ENCODE data around the gene MRPL37.
A peak's percentile ranks its signal among the peaks of the same experiment; 100 is the strongest.

The MRPL37 gene

DNA sequence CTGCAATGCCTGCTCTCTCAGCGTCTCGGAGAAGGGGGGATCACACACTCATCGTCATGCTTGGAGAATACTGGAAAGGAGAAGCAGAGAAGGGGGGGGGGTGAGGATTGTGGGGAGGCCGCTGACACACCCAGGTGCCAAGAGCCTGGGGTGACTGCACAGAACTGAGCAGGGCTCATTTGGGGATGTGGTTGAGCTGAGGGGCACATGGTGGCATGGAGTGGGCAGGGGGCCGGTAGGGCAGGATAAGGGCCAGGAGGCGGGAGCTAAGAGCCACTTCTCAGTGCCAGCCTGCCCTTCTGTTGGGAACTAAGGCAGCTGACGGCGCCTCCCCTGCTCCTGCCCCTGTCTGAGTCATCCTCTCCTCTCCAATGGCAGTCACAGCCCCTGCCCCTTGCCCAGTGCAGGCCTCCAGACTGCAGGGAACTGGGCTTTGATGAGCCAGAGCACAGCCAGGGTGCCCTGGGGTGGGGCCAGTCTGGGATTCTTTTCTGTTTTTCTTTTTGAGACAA lies 27.2 kb downstream of the MRPL37 start (continued):
- TF ChIP-seq ZNF404 (tag by site-specific recombination; IDR thresholded peaks at IDR 0.05), result no peak
- TF ChIP-seq IKZF3 (tag by site-specific recombination; IDR thresholded peaks at IDR 0.05), result no peak
- TF ChIP-seq, protein P1, sequence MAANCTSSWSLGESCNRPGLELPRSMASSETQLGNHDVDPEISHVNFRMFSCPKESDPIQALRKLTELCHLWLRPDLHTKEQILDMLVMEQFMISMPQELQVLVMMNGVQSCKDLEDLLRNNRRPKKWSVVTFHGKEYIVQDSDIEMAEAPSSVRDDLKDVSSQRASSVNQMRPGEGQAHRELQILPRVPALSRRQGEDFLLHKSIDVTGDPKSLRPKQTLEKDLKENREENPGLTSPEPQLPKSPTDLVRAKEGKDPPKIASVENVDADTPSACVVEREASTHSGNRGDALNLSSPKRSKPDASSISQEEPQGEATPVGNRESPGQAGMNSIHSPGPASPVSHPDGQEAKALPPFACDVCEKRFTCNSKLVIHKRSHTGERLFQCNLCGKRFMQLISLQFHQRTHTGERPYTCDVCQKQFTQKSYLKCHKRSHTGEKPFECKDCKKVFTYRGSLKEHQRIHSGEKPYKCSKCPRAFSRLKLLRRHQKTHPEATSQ (tag by site-specific recombination; IDR thresholded peaks at IDR 0.05), result no peak
- no peak for TF ChIP-seq ZNF146 (tag by site-specific recombination; IDR thresholded peaks at IDR 0.05)
- TF ChIP-seq, protein P2, sequence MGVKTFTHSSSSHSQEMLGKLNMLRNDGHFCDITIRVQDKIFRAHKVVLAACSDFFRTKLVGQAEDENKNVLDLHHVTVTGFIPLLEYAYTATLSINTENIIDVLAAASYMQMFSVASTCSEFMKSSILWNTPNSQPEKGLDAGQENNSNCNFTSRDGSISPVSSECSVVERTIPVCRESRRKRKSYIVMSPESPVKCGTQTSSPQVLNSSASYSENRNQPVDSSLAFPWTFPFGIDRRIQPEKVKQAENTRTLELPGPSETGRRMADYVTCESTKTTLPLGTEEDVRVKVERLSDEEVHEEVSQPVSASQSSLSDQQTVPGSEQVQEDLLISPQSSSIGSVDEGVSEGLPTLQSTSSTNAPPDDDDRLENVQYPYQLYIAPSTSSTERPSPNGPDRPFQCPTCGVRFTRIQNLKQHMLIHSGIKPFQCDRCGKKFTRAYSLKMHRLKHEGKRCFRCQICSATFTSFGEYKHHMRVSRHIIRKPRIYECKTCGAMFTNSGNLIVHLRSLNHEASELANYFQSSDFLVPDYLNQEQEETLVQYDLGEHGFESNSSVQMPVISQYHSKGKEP (tag by site-specific recombination; IDR thresholded peaks at IDR 0.05), result no peak
- TF ChIP-seq, protein P3, sequence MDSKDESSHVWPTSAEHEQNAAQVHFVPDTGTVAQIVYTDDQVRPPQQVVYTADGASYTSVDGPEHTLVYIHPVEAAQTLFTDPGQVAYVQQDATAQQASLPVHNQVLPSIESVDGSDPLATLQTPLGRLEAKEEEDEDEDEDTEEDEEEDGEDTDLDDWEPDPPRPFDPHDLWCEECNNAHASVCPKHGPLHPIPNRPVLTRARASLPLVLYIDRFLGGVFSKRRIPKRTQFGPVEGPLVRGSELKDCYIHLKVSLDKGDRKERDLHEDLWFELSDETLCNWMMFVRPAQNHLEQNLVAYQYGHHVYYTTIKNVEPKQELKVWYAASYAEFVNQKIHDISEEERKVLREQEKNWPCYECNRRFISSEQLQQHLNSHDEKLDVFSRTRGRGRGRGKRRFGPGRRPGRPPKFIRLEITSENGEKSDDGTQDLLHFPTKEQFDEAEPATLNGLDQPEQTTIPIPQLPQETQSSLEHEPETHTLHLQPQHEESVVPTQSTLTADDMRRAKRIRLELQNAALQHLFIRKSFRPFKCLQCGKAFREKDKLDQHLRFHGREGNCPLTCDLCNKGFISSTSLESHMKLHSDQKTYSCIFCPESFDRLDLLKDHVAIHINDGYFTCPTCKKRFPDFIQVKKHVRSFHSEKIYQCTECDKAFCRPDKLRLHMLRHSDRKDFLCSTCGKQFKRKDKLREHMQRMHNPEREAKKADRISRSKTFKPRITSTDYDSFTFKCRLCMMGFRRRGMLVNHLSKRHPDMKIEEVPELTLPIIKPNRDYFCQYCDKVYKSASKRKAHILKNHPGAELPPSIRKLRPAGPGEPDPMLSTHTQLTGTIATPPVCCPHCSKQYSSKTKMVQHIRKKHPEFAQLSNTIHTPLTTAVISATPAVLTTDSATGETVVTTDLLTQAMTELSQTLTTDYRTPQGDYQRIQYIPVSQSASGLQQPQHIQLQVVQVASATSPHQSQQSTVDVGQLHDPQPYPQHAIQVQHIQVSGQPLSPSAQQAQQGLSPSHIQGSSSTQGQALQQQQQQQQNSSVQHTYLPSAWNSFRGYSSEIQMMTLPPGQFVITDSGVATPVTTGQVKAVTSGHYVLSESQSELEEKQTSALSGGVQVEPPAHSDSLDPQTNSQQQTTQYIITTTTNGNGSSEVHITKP (tag by site-specific recombination; IDR thresholded peaks at IDR 0.05), result no peak
- no peak for TF ChIP-seq ZNF785 (tag by site-specific recombination; IDR thresholded peaks at IDR 0.05)
- no peak for TF ChIP-seq ZNF521 (tag by site-specific recombination; IDR thresholded peaks at IDR 0.05)
- no peak for TF ChIP-seq ZFP41 (tag by site-specific recombination; IDR thresholded peaks at IDR 0.05; ENCODE audit: borderline replicate concordance)
- TF ChIP-seq ZNF654 (tag by site-specific recombination; IDR thresholded peaks at IDR 0.05; ENCODE audit: low read depth), result no peak
- TF ChIP-seq ZXDB (tag by site-specific recombination; IDR thresholded peaks at IDR 0.05), result 0 out of 2 replicates have a peak, but pooled peaks have one; percentile 46
- 0 out of 2 replicates have a peak, but pooled peaks have one; percentile 61 for TF ChIP-seq ZNF692 (tag by site-specific recombination; IDR thresholded peaks at IDR 0.05)
- no peak for TF ChIP-seq MZF1 (tag by site-specific recombination; IDR thresholded peaks at IDR 0.05; ENCODE audit: borderline replicate concordance)
- TF ChIP-seq ATF2 (tag by site-specific recombination; IDR thresholded peaks at IDR 0.05; ENCODE audit: low read depth), result no peak
- no peak for TF ChIP-seq HOXD13 (CRISPR knock-in tag; IDR thresholded peaks at IDR 0.05; ENCODE audit: borderline replicate concordance)
- TF ChIP-seq, protein P4, sequence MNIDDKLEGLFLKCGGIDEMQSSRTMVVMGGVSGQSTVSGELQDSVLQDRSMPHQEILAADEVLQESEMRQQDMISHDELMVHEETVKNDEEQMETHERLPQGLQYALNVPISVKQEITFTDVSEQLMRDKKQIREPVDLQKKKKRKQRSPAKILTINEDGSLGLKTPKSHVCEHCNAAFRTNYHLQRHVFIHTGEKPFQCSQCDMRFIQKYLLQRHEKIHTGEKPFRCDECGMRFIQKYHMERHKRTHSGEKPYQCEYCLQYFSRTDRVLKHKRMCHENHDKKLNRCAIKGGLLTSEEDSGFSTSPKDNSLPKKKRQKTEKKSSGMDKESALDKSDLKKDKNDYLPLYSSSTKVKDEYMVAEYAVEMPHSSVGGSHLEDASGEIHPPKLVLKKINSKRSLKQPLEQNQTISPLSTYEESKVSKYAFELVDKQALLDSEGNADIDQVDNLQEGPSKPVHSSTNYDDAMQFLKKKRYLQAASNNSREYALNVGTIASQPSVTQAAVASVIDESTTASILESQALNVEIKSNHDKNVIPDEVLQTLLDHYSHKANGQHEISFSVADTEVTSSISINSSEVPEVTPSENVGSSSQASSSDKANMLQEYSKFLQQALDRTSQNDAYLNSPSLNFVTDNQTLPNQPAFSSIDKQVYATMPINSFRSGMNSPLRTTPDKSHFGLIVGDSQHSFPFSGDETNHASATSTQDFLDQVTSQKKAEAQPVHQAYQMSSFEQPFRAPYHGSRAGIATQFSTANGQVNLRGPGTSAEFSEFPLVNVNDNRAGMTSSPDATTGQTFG (tag by site-specific recombination; IDR thresholded peaks at IDR 0.05; ENCODE audit: borderline replicate concordance), result no peak
- TF ChIP-seq, protein P5, sequence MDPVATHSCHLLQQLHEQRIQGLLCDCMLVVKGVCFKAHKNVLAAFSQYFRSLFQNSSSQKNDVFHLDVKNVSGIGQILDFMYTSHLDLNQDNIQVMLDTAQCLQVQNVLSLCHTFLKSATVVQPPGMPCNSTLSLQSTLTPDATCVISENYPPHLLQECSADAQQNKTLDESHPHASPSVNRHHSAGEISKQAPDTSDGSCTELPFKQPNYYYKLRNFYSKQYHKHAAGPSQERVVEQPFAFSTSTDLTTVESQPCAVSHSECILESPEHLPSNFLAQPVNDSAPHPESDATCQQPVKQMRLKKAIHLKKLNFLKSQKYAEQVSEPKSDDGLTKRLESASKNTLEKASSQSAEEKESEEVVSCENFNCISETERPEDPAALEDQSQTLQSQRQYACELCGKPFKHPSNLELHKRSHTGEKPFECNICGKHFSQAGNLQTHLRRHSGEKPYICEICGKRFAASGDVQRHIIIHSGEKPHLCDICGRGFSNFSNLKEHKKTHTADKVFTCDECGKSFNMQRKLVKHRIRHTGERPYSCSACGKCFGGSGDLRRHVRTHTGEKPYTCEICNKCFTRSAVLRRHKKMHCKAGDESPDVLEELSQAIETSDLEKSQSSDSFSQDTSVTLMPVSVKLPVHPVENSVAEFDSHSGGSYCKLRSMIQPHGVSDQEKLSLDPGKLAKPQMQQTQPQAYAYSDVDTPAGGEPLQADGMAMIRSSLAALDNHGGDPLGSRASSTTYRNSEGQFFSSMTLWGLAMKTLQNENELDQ (tag by site-specific recombination; IDR thresholded peaks at IDR 0.05; ENCODE audit: low read depth), result no peak
- no peak for TF ChIP-seq REST (tag by site-specific recombination; IDR thresholded peaks at IDR 0.05)
- no peak for TF ChIP-seq ZNF221 (tag by site-specific recombination; IDR thresholded peaks at IDR 0.05; ENCODE audit: borderline replicate concordance)
- TF ChIP-seq ZNF202 (tag by site-specific recombination; IDR thresholded peaks at IDR 0.05; ENCODE audit: borderline replicate concordance), result no peak

Data from HEK293 (cell line).